Stimulated activated CD4-positive, alpha-beta T cell treated with anti-CD3 and anti-CD28 coated beads, Interleukin-12 subunit alpha, Interleukin-12 subunit beta, amount 100 ng/mL, for 48 hours (primary cell): ENCODE results near the gene MCHR1.
A peak's percentile ranks its signal among the peaks of the same experiment; 100 is the strongest.
"Not testable (repeated sequence)": the region's sequence is repeated elsewhere in the genome, so short reads cannot be mapped to it uniquely, and the experiment has no call there.

ENCODE experiments used
- DNase-seq, 3 donors: peaks; one replicate each; pipeline ENCODE4 v3.0.0-alpha.2; 2020; ENCODE audit warnings: low read depth in 2 of 3, low spot score in 1 of 3

MCHR1 gene

GRCh38 chr22:40655941-40656340 lies 23.3 kb upstream of the MCHR1 start:
- DNase-seq = not testable (repeated sequence)

DNA sequence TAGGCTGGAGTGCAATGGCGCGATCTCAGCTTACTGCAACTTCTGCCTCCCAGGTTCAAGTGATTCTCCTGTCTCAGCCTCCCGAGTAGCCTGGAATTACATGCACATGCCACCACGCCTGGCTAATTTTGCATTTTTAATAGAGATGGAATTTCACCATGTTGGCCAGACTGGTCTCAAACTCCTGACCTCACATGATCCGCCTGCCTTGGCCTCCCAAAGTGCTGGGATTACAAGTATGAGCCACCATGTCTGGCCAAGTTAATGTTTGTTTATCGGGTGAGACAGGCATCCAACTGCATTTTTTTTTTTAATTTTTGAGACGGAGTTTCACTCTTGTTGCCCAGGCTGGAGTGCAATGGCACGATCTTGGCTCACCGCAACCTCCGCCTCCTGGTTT lies 22.6 kb upstream of the MCHR1 start:
- DNase-seq = not testable (repeated sequence)

DNA sequence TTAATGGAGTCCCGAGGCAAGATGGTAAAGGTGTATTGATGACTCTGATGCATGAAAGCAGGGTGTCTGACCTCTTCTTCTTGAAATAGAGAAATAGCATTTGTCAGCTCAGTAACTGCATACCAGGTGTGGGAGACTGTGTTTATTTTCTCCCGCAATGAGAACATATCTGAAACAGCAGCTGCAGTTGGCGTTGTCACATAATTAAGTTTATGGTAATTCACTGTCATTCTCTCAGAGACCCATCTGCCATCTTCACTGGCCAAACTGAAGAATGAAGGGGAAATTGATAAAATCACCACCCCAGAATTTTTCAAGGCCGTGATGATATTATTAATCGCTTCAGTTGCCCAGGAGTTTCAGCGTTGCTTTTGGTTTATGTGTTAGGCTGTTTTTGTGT lies 20.1 kb upstream of the MCHR1 start:
- no peak for DNase-seq

- no peak for DNase-seq
Measured at GRCh38 chr22:40660730-40661129, 18.6 kb upstream of the MCHR1 start.

GRCh38 chr22:40661671-40662070 lies 17.6 kb upstream of the MCHR1 start:
- DNase-seq = no peak

DNA sequence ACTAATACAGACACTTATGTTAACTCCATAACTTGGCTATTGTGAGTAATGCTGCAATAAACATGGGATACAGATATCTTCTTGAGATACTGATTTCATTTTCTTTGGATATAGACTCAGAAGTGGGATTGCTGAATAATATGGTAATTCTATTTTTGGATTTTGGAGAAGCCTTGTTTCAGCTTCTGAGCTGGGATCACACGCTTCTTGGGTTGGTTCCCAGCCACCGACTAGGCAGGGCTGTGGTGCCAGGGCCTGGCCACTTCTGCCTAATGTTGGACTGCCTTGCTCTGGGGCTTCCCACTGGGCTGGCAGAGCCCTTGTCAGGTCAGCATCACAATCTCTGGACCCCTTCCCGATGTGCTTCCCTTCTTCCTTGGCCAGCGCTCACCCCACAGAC lies 14.0 kb upstream of the MCHR1 start:
- DNase-seq = no peak

- DNase-seq = no peak
Measured at GRCh38 chr22:40666151-40666848, 13.0 kb upstream of the MCHR1 start.

DNA sequence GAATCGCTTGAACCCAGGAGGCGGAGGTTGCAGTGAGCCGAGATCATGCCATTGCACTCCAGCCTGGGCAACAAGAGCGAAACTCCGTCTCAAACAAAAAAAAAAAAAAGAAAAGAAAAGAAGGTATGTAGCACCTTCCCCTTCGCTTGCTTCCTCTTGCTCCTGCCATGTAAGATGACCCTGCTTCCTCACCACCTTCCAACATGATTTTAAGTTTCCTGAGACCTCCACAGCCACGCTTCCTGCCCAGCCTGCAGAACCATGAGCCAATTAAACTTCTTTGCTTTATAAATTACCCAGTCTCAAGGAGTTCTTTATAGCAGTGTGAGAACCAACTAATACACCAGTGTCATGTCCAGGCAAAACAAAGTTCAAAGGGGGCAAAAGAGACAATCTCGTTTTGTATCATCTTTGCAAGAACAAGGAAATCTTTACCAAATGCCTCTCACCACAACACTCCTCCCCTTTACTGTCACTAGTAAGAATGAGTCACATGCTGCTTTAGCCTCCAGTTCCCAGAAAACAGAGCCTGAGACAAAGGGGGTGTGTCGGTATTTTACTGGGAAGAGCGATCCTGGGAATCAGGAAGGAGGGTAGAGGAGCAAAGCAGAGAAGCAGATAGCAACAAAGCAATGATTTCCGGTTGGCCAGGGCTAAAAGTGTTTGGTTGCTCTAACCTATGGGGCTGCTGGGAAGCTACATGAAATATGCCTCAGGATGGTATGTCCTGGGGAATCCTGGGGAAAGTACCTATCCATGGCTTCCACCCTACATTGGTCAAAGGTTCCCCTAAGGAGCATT lies 10.5 kb upstream of the MCHR1 start:
- DNase-seq = peak in 1 of 3 donors; percentile 28

DNA sequence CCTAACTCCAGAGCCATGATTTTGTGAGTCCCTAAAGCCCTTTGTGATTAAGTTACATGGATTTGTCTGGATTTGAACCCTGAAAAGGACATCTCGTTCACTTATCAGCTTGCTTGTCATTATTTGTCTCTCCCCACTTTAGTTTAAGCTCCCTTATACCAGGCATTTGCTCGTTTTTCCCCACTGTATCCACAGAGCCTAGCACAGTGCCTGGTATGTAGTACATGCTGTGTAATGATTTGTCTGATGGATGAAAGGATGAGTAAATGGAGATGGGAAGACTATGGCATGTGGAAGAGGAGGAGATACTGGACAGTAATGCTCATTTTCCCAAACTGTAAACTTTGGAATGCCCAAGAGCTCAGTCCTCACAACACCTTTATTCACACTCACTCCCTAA lies 9.2 kb upstream of the MCHR1 start:
- DNase-seq = no peak

DNA sequence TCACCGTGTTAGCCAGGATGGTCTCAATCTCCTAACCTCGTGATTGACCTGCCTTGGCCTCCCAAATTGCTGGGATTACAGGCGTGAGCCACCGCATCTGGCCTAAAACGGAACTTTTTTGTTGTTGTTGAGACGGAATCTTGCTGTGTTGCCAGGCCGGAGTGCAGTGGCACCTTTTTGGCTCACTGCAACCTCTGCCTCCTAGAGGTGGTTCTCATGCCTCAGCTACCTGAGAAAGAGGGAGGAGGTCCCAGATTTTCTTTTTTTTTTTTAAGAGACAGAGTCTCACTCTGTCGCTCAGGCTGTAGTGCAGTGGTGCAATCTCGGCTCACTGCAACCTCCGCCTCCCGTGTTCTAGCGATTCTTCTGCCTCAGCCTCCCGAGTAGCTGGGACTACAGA lies 7.9 kb upstream of the MCHR1 start:
- no peak for DNase-seq

GRCh38 chr22:40671796-40672360 lies 7.4 kb upstream of the MCHR1 start:
- no peak for DNase-seq

- DNase-seq = no peak
Measured at GRCh38 chr22:40673017-40673416, 6.3 kb upstream of the MCHR1 start.

DNA sequence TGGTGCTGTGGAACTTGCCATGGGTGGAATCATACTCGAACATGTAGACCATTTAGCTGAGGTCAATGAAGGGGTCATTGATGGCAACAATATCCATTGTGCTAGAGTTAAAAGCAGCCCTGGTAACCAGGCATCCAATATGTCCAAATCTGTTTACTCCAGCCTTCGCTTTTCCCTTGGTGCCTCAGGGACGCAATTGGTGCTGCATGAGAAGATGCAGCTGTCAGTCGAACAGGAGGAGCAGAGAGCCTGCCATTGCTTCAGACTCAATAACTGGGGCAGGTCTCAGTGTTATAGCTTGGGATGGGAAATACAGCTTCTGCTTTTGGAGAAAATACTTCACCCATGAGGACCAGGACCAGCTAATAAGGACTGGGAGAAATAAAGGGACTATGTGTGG lies 5.0 kb upstream of the MCHR1 start:
- DNase-seq = no peak

DNA sequence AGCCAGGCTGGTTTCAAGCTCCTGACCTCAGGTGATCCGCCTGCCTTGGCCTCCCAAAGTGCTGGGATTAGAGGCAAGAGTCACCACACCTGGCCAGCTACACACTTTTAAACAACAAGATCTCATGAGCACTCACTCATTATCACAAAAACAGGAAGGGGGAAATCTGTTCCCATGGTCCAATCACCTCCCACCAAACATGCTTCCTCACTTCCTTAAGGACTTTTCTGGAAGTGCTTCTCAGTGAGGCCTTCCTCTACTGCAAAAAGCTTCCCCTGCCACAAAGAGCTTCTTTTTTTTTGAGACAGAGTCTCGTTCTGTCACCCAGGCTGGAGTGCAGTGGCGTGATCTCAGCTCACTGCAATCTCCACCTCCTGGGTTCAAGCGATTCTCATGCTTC lies 3.1 kb upstream of the MCHR1 start:
- not testable (repeated sequence) for DNase-seq

DNA sequence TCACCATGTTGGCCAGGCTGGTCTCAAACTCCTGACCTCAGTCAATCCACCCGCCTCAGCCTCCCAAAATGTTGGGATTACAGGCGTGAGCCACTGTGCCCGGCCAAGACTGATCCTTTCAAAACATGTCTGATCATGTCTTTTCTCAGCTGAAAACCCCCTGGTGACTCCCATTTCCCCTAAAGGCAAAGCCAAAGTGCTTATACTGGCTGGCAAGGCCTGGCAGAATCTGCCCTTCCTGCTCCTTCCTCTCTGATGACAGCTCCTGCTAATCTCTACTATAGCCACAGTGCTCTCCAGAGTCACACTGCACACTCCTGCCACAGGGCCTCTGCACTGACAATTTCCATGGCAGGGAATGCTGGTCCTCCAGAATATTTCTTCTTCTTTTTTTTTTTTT lies 2.6 kb upstream of the MCHR1 start:
- no peak for DNase-seq

DNA sequence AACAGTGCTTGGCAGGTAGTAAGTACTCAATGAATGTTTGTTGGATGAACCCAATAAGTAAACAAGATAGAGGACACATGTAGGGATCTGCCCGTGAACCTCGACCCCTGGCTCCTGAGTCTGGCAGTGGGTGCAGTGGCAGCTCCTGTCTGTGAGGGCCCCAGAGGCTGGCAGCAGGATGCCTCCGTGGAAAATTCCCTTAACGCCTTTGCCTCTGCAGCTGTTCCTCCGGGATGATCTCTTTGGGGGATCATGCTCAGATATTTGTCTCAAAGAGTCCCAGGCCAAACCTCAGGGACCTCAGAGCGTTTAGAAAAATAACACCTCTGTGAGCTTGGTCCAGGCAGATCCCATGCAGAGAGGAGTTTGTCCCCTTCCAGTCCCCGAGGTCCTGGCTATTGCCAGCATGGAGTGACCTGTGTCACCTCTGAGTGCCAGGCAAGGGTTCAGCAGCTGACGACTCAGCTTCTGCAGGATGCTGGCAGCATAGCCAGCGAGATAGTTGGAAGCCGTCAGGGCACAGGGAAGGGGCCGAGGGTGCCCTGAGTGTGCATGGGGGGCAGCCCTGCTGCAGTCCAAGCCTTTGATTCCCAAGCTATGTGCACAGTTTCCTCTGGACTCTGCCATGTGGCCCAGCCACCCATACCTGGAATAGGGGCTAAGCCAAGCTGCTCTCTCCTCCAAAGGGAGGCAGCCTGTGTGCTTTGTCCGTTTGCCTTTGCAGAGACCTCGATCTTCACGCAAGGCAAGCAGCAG lies 613 bp upstream of the MCHR1 start:
- DNase-seq = no peak

DNA sequence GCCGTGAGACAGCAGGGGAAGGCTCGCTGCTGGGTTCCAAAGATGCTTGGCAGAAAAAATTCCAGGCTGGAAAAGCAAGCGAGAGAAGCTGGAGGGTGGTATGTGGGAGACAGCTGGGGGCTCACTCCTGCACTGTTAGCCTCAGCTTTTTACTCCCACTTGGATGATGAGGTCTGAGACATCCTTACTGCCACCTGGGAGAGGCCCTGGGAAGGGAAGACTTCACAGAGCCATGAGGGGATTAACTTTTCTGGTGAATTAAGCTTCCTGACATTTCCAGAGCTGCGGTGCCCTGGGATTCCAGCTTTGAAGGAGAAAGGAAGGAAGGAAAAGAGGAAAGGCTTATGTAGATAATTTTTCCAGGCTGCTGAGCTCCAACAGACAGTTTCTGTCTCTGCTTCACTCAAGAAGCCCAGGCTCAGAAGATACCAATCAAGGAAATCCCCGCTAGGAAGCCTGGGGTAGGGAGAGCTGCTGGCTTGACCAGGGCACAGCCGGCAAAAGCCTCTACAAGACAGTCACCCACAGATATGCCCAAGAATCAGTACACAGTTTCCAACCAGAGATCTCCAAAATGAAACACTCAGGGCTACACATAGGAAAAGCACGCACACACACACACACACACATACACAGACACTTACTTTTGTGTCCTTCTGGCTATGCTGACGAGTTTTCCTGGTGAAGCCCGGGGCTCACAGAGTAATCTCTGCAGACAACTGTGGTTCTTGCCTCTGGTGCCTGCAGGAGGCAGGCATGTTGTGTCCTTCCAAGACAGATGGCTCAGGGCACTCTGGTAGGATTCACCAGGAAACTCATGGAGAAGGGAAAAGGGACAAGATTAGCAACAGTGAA lies 907 bp downstream of the MCHR1 start:
- DNase-seq = no peak

GRCh38 chr22:40680819-40681183 lies 1.5 kb downstream of the MCHR1 start:
- no peak for DNase-seq

DNA sequence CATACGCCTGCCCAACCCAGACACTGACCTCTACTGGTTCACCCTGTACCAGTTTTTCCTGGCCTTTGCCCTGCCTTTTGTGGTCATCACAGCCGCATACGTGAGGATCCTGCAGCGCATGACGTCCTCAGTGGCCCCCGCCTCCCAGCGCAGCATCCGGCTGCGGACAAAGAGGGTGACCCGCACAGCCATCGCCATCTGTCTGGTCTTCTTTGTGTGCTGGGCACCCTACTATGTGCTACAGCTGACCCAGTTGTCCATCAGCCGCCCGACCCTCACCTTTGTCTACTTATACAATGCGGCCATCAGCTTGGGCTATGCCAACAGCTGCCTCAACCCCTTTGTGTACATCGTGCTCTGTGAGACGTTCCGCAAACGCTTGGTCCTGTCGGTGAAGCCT lies 2.2 kb downstream of the MCHR1 start:
- DNase-seq = no peak

DNA sequence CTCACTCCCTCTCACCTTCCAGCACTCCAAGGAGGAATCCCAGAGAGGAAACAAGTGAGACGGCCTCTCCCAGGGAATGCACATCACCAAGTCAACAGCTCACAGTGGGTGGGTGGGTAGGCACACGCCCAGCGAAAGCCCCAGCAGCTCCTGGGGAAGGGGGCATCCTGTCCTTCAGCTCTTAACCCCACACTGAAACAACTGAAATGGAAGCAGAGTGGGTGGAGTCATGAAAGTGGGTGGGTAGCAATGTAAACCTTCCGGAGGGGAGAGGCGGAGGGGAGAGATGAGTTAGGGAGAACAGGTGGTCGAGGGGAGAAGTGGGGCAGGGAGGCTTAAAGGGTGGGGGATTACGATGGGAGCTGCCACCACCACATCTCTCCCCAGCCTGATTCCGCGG lies 5.4 kb downstream of the MCHR1 start:
- DNase-seq = no peak

DNA sequence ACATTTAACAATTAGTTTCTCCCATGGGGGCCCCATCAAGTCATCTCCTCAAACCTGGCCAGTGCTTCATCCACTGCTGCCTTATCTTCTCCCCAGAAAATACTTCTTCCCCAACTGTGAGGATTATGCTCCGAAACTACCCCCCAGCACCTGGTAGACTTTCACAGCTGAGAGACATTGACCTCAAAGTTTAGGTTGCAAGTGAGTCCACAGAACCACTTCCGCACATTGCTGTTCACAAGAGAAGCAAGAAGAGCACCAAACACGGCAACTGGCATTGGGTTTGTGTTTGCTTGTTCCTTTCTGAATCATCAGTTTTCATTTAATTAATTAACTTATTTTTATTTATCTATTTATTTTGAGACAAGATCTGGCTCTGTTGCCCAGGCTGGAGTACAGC lies 6.1 kb downstream of the MCHR1 start:
- no peak for DNase-seq
